GM12801 (cell line): Measurements from ENCODE around the gene TMEM69.

Experiments used
- CTCF ChIP-seq: IDR thresholded peaks from one replicate; pipeline ENCODE4 v1.5.1; 2011; ENCODE audit warnings: control low read depth; ENCODE audit not compliant: insufficient read length; ENCODE audit errors: extremely low read depth

TMEM69 gene

GRCh38 chr1:45687754-45688740 is at the start of gene TMEM69:
Gene TMEM69, plus strand, starts transcription at chr1:45688181. Its CDS starts 2,888 bp downstream, at chr1:45691069.
- no peak for TF ChIP-seq CTCF

- no peak for TF ChIP-seq CTCF
Observed at GRCh38 chr1:45640293-45640692, 47.7 kb upstream of the TMEM69 start.

DNA sequence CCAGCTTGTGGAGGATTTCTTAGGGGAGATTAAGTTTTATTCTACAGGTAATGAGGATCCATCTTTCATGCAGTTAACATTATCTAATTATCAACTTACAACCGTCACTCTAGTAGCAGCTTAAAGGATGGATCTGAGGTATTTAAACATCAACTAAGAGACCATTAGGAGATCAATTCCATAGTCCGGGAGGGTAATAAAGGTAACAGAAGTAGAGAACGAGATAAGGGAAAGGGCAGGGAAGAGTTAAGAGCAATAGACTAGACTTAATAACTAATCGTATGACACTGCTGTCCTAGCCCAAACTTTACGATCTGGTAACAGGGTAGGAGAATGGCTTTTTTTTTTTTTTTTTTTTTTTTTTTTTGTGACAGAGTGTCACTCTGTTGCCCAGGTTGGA is 44.7 kb upstream of the TMEM69 start:
- no peak for TF ChIP-seq CTCF

- TF ChIP-seq CTCF, result no peak
Observed at GRCh38 chr1:45643978-45644377, 44.0 kb upstream of the TMEM69 start.

DNA sequence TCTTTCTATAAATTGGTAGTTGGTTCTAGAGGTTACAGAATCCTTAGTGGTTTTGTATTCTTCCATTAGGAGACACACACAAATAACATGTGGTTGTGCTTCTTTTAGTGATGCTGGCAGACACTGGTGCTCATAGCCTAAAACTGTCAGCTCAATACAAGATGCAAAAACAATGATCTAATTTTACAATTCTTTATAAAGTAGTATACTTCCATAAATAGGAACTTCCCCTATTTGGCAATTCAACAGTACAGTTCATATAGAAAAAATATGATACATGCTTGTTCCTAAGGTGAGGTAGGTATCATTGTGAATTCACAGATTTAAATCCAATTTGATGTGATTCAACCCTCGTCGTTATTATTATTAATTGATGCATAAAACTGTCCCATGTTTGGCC is 43.3 kb upstream of the TMEM69 start:
- TF ChIP-seq CTCF, result no peak

- TF ChIP-seq CTCF, result no peak
Observed at GRCh38 chr1:45647248-45648021, 40.5 kb upstream of the TMEM69 start.

DNA sequence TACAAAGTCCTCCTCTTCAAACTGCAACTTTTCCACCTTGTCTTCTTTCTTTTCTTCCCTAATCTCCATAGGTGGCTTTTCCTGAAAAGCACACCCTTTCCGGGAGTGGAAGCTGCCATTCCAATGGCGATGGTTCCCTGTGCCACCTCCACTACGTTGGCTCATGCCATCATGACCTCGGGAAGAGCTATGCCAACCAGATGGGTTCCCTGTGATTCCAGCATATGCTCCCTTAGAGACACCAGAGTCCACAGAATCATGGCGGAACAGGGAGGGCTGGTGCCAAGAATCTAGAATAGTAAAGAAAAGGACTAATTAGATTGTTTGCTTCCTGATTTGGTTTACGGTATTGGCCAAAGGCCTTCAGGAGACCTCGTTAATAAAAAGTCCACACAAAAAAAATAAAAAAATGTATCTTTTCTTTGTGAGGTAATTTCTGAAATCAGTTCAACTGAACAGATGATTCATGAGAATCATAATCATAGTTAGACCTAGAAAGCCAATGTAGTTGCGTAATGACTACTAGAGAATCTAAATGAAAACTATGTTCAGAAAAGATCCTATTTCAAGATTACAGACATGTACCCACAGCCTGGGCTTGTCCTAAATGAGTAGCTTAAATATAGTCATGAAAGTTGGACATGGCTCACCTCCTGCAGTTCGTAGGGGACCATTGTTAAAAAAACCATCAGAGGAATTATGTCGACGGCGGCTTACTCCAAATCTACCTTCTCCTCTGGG is 33.3 kb upstream of the TMEM69 start:
- no peak for TF ChIP-seq CTCF
